ACHN (cell line): ENCODE results near the gene RIC1.
"Not testable (repeated sequence)": the region's sequence is repeated elsewhere in the genome, so short reads cannot be mapped to it uniquely, and the experiment has no call there.

Experiments used
- DNase-seq: peaks from one replicate; pipeline ENCODE4 v3.0.0-alpha.2; 2015
- in situ Hi-C: cut with HindIII; loops from 2 replicates; pipeline ENCODE4 v1.10.0; 2017; ENCODE audit warnings: low sequenced_read_pairs, low pct_ligation_motif_present, low pct_unique_long_range_greater_than_20kb

The RIC1 gene

GRCh38 chr9:5646116-5646515 is 17.2 kb downstream of the RIC1 start:
- in situ Hi-C loops, result no loop called here

GRCh38 chr9:5650356-5651105 is 21.6 kb downstream of the RIC1 start:
- in situ Hi-C loops, result no loop called here
- no peak for DNase-seq

More at GRCh38 chr9:5646116-5646515, 17.2 kb downstream of the RIC1 start:
- no peak for DNase-seq

GRCh38 chr9:5651246-5651645 is 22.3 kb downstream of the RIC1 start:
- DNase-seq, result no peak
- in situ Hi-C loops, result no loop called here

- in situ Hi-C loops, result no loop called here
- DNase-seq, result no peak
Measured at GRCh38 chr9:5652821-5653220, 23.9 kb downstream of the RIC1 start.

- DNase-seq, in situ Hi-C loops: not testable (repeated sequence)
Measured at GRCh38 chr9:5662804-5663203, 33.9 kb downstream of the RIC1 start.

- no peak for DNase-seq
- in situ Hi-C loops, result no loop called here
Measured at GRCh38 chr9:5665059-5665458, 36.2 kb downstream of the RIC1 start.

GRCh38 chr9:5667391-5667790 is 38.5 kb downstream of the RIC1 start:
- in situ Hi-C loops, result no loop called here
- no peak for DNase-seq

GRCh38 chr9:5670079-5670478 is 41.2 kb downstream of the RIC1 start:
- in situ Hi-C loops, result no loop called here
- DNase-seq, result no peak

GRCh38 chr9:5671711-5672353 is 42.9 kb downstream of the RIC1 start:
- in situ Hi-C loops, result no loop called here

GRCh38 chr9:5675046-5675445 is 46.1 kb downstream of the RIC1 start:
- not testable (repeated sequence) for DNase-seq

More at GRCh38 chr9:5671711-5672353, 42.9 kb downstream of the RIC1 start:
- no peak for DNase-seq

GRCh38 chr9:5683591-5683990 is 54.7 kb downstream of the RIC1 start:
- in situ Hi-C loops, DNase-seq: not testable (repeated sequence)

More at GRCh38 chr9:5675046-5675445, 46.1 kb downstream of the RIC1 start:
- in situ Hi-C loops, result not testable (repeated sequence)

- in situ Hi-C loops, result no loop called here
Measured at GRCh38 chr9:5684101-5684500, 55.2 kb downstream of the RIC1 start.

GRCh38 chr9:5688109-5688508 is 59.2 kb downstream of the RIC1 start:
- in situ Hi-C loops, result no loop called here
- no peak for DNase-seq

More at GRCh38 chr9:5684101-5684500, 55.2 kb downstream of the RIC1 start:
- no peak for DNase-seq

GRCh38 chr9:5690278-5690677 is 61.4 kb downstream of the RIC1 start:
- in situ Hi-C loops, result no loop called here
- no peak for DNase-seq

GRCh38 chr9:5695860-5696259 is 67.0 kb downstream of the RIC1 start:
- DNase-seq, result no peak
- in situ Hi-C loops, result no loop called here

GRCh38 chr9:5696884-5697283 is 68.0 kb downstream of the RIC1 start:
- in situ Hi-C loops, result no loop called here
- DNase-seq, result no peak

- no peak for DNase-seq
- in situ Hi-C loops, result no loop called here
Measured at GRCh38 chr9:5698004-5698403, 69.1 kb downstream of the RIC1 start.

- no peak for DNase-seq
- in situ Hi-C loops, result no loop called here
Measured at GRCh38 chr9:5698810-5699556, 70.1 kb downstream of the RIC1 start.

- peak; percentile 17 for DNase-seq
- in situ Hi-C loops, result no loop called here
Measured at GRCh38 chr9:5708414-5708813, 79.5 kb downstream of the RIC1 start.
